Endothelial cell (in vitro differentiated cells): Measurements from ENCODE around the gene NFIX. TPM values are rescaled to one million over a fixed set of nuclear protein-coding genes. Genes with fewer than 3 reads are reported as not detected.

ENCODE experiments used
- DNase-seq: peaks from one replicate; pipeline ENCODE4 v3.0.0; 2021; ENCODE audit warnings: low spot score
- H3K27ac Mint-ChIP-seq: one replicate; pipeline ENCODE4 v1.8.0; 2021; ENCODE audit warnings: mixed read lengths, inconsistent platforms; ENCODE audit not compliant: unreplicated experiment
- H3K27me3 Mint-ChIP-seq: one replicate; pipeline ENCODE4 v1.8.0; 2021; ENCODE audit warnings: mild to moderate bottlenecking, moderate library complexity, mixed read lengths, inconsistent platforms; ENCODE audit not compliant: unreplicated experiment
- H3K36me3 Mint-ChIP-seq: one replicate; pipeline ENCODE4 v1.8.0; 2021; ENCODE audit warnings: mild to moderate bottlenecking, low read depth, mixed read lengths, inconsistent platforms; ENCODE audit not compliant: unreplicated experiment
- H3K4me1 Mint-ChIP-seq: one replicate; pipeline ENCODE4 v1.8.0; 2021; ENCODE audit warnings: mild to moderate bottlenecking, mixed read lengths, inconsistent platforms; ENCODE audit not compliant: unreplicated experiment
- H3K4me3 Mint-ChIP-seq: one replicate; pipeline ENCODE4 v1.8.0; 2021; ENCODE audit warnings: mild to moderate bottlenecking, mixed read lengths, inconsistent platforms; ENCODE audit not compliant: unreplicated experiment
- H3K9me3 Mint-ChIP-seq: one replicate; pipeline ENCODE4 v1.8.0; 2021; ENCODE audit warnings: mixed read lengths, inconsistent platforms; ENCODE audit not compliant: unreplicated experiment
- CTCF ChIP-seq: fragments of 200-600 bp; sonication (generic); IDR thresholded peaks from one replicate; pipeline ENCODE4 v1.5.0; 2021; ENCODE audit warnings: antibody characterized with exemption; ENCODE audit not compliant: unreplicated experiment
- total RNA-seq: library from RNA; stranded (reverse); fragmentation: NEBNext Ultra II Directional; extraction: Animal tissue kit (Norgen Biotek cat#: 25700); gene quantifications from one replicate; pipeline ENCODE4 v1.2.1, GENCODE V29; 2021; ENCODE audit not compliant: unreplicated experiment

NFIX gene
- total RNA-seq, 1 donor from 2014 or later = 9.9 TPM

GRCh38 chr19:13132471-13133180 lies 137.4 kb downstream of the NFIX start:
- Mint-ChIP-seq H3K27ac (no peak overlapping the region), H3K36me3 (peaks cover 2% of the 10 kb centered on the region), H3K4me1 (peaks cover 8% of the 10 kb centered on the region), H3K27me3 (peaks cover 3% of the 10 kb centered on the region), H3K4me3 (no peak overlapping the region), H3K9me3 (no peaks in the 10 kb centered on the region)
- no peak for DNase-seq
- TF ChIP-seq CTCF = no peak

- no peaks in the 10 kb centered on the region for H3K9me3 Mint-ChIP-seq
- peaks cover 4% of the 10 kb centered on the region for H3K27me3 Mint-ChIP-seq
- H3K4me3 Mint-ChIP-seq = peak overlapping the region; percentile 31
- no peak overlapping the region for H3K27ac Mint-ChIP-seq
- peaks cover 8% of the 10 kb centered on the region for H3K4me1 Mint-ChIP-seq
- no peak for TF ChIP-seq CTCF
- DNase-seq = no peak
- H3K36me3 Mint-ChIP-seq = peaks cover 7% of the 10 kb centered on the region
Measured at GRCh38 chr19:13133241-13133870, 138.1 kb downstream of the NFIX start.

- peaks cover 14% of the 10 kb centered on the region for H3K36me3 Mint-ChIP-seq
- H3K27ac Mint-ChIP-seq = peak overlapping the region; percentile 57
- TF ChIP-seq CTCF = no peak
- DNase-seq = no peak
- H3K4me1 Mint-ChIP-seq = peaks cover 10% of the 10 kb centered on the region
- no peaks in the 10 kb centered on the region for H3K9me3 Mint-ChIP-seq
- H3K27me3 Mint-ChIP-seq = peaks cover 6% of the 10 kb centered on the region
- H3K4me3 Mint-ChIP-seq = no peak overlapping the region
Measured at GRCh38 chr19:13134626-13135025, 139.4 kb downstream of the NFIX start.

GRCh38 chr19:13135068-13136062 lies 140.1 kb downstream of the NFIX start:
- TF ChIP-seq CTCF = no peak
- H3K27me3 Mint-ChIP-seq = peaks cover 4% of the 10 kb centered on the region
- H3K9me3 Mint-ChIP-seq = no peaks in the 10 kb centered on the region
- H3K4me1 Mint-ChIP-seq = peaks cover 12% of the 10 kb centered on the region
- peaks cover 16% of the 10 kb centered on the region for H3K36me3 Mint-ChIP-seq
- no peak for DNase-seq
- no peak overlapping the region for H3K27ac Mint-ChIP-seq
- no peak overlapping the region for H3K4me3 Mint-ChIP-seq
